DMS153 treated with DMSO at 0.1 percent for 48 hours (cell line): ENCODE results near the gene PTPRN2.

Source experiments
- DNase-seq: peaks from one replicate; lab custom pipeline; 2025; ENCODE audit not compliant: unreplicated experiment; lab: John Stamatoyannopoulos, UW

Gene PTPRN2

DNA sequence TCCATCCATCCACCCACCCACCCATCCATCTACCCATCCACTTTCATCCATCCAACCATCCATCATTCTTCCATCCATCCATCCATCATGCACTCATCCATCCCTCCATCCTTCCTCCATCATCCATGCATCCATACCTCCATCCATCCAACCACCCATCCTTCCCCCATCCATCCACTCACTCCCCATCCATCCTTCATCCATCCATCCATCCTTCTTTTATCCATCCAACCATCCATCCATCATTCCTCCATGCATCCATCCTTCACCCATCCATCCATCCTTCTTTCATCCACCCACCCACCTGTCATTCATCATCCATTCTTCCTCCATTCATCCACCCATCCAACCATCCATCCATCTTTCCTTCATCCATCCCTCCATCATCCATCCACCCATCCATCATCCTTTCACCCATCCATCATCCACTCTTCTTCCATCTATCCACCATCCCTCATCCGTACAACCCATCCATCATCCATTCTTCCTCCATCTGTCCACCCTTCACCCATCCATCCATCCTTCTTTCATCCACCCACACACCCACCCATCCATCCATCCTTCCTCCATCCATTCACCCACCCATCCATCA, 822.6 kb downstream of the PTPRN2 start:
- no peak for DNase-seq

DNA sequence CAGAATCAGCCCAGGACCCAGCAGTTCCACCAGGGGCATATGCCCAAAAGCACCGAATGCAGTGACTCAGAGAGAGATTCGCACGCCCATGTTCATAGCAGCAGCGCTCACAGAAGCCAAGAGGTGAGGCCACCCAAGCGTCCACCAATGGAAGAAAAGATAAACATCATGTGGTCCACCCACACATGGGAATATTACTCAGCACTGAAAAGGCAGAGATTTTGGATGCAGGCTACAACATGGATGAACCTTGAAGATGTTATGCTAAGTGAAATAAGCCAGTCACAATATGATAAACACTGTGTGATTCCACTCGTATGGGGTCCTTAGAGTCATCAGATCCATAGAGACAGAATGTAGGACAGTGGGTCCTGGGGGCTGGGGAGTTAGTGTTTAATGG, 823.4 kb downstream of the PTPRN2 start:
- DNase-seq, result no peak

DNA sequence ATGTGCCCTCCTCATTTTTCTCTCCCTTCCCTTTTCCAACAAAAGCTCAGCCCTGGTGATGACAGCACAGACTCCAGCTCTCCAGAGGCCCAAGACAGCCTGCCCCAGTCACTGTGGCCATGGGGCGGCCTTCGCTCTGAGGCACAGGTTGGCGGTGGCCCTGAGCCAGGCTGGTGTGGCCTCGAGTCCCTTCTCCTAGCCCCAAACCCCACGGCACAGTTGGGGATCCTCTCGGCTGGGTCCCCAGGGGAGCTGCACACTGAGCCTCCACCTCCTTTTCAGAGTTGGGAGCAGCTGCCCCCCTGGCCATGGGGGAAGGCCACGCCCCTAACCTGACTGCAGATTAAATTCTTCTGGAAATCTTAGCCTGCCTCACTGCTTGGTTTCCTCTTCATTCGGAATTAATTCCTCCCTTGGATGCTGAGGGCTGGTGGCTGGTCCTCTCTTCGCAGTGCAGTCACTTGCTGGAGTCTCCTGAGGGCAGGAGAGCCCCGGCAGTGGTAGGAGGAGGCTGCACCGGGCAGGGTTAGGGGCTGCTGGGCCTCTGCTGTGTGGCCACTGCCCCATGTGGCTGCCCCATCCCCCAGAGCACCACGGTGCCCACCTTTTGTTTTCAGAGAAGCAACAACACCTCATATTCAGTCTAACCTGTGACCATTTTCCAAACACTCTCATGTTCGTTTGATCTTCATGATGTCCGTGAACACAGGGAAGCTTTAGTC, 824.2 kb downstream of the PTPRN2 start:
- DNase-seq, result no peak

DNA sequence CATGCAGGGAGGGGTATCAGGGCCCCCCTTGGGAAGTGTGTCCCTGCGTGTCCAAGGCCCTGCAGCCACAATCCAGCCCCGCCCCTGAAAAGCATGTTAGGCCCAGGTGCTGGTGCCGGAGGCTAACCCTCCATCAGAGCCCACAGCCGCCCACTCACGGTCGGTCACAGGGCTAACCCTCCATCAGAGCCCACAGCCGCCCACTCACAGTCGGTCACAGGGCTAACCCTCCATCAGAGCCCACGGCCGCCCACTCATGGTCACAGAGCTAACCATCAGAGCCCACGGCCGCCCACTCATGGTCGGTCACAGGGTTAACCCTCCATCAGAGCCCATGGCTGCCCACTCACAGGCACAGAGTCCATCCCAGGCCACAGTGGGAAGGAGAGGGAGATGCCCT, 824.8 kb downstream of the PTPRN2 start:
- DNase-seq, result no peak

DNA sequence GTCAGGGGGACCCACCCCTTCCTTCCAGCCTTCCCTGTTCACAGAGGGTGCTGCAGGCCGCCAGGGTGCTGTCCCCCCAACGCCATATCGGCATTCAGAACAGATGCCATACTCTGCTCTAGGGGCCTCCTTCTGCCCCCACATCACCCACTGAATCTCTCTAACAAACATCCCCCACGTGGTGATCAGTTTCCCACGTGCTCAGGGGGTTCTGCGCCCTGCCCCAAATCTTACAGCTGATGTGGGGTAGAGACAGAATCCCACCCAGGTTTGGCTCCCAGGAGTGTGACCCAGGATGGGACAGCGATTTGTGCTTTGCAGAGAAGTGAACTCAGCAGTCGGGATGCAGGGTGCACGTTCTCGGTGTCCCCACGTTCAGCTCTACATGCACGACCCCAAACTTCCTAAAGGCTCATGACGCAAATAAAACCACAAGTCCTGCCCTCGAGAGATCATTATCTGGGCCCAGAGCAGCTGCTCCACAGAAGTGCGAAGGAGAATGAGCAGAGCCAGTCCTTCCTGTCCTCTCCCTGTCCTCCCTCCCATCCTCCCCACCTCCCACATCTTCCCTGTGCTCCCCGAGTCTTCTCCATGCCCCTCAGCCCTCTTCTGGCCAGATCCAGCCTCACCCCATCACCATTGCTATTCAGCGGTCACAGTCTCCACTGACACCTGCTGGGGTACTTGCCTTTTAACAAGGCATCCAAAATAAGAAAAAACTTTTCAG, 827.5 kb downstream of the PTPRN2 start:
- no peak for DNase-seq

DNA sequence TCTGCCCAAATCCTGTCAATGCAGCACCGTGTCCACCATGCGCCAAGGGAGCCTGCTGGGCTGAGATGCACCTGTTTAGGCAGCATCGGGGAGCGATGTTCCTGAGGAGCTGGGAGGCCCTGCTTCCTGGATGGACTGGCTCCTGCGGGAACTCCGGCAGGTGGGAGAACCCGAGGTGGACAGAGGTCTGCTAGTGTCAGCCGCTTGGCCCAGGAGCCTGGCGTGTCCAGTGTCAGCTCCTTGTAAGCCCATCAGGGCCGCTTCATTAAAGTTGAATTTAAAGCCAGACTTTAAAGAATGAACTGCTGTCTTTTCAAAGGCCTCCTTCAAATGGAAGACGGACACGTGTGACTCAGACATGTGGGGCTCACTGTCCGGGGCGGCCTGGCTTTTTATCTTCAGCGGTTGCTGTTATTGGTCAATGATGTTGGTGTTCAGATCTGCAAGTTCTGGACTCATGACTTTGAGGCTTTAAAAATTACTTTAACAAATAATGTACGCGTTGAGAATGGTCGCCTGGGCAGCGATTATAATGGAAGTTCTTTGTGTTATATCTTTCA, 828.3 kb downstream of the PTPRN2 start:
- DNase-seq, result no peak

DNA sequence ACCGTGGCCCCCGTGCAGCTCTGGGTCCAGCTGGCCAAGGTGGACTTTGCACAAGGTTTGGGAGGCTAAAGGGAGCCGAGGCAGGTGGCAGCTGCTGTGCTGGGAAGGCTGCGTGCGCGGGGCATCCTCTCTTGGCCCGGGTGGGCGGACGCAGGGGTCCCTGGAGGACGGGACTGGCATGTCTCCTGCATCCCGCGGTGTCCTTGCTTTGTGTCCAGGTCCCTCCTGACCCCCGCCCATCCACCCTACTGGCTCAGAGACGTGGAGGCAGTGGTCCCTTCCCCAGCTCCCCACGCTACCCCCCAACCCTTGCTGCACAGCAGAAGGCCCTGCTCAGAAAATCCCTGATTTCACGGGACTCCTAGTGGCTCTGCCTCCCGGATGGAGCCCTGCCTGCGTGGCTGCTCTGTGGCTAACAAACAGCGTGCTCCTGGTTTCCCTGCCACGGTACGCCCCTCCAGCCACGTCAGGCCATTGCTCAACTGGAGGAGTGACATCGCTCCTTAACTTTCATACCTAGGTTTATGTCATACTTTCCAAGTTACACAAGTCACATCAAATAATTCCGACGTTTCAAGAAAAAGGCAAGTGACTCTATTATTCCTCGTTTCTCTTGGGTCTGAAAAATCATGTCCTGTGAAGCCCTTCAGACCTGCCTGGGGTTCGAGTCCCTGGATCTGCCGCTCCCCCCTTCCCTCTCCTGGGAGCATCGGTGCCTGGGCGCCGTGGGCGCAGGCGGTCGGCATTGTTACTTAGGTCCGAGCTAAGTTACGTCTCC, 829.0 kb downstream of the PTPRN2 start:
- no peak for DNase-seq

DNA sequence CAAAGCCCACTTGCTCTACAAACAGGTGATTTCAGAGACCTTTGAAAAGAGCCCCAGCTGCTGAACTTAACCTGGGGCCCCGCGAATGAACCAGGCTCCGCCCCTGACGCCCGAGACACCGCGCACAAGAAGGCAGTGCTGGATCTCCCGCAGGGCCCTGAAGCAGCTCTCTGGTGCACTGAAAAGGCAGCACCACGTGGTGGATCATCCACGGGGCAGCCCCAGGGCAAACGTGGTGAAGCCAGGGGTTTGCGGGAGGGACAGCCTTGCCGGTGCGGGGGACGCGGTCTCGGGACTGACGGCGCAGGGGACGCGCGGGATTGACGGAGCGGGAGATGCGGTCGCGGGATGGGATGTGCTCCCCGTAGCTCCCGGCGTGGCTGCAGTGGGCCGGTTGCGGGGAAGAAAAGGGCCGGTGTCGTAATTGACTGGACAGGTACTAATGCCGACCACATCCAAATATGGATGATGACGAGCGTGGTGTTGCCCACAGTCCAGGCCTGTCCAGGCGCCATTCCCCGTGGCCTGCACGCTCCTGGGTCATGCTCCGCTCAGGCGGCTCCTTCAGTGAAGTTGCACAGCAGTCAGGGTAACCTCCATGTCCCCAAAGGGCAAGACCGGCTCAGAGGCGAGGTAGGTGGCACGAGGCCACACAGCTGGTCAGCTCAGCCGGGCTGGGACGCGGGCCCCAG, 829.7 kb downstream of the PTPRN2 start:
- DNase-seq, result no peak

DNA sequence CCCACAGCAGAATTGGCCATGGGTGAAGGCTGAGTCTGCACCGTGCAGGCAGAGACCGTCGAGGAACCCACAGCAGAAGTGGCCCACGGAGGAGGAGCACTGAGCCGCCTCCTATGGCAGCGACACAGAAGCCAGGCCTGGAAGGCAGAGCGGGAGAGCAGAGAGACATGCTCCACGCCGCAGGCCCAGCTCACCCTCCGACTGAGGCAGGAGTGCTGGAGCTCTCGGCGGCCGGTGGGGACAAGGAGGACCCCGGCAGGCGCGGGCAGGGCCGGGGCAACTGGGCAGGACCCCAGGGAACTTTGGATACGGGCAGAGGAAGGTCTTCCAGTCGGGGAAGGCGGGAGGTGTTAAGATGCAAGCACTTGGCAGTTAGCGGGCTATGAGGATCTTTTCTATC, 830.4 kb downstream of the PTPRN2 start:
- no peak for DNase-seq

DNA sequence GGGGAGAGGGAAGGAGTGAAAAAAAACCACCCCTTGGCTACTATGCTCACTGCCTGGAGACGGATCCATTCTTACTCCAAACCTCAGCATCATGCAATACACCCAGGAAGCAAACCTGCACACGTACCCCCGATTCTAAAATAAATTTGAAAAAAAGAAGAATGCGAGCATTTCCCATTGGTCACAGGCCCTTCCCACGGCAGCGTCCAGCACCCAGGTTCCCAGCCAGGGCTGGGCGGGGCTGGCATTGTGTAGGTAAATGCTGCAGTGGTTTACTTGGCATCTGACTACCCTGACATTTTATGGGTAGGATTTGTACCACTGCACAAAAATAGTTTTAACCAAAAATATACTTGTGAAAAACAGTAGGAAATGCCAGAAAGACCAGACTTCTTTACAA, 831.9 kb downstream of the PTPRN2 start:
- DNase-seq, result no peak

DNA sequence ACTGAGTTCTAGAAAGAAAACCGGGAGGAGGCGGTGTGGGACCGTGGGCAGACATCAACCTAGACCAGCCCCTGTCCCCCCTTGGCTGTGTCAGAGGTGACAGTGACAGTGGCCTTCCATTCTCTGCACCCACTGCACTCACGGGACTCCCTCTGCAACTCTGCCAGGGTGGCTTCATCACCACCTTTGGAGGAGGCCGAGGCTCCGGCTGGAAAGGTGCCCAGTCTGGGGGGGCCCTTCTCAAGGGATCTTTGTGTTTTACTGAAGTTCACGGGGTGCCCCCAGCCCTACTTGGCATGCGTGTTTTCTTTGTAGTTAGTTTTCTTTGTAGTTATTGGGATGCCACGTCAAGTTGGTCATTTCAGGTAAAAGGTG, 833.2 kb downstream of the PTPRN2 start:
- DNase-seq, result no peak

DNA sequence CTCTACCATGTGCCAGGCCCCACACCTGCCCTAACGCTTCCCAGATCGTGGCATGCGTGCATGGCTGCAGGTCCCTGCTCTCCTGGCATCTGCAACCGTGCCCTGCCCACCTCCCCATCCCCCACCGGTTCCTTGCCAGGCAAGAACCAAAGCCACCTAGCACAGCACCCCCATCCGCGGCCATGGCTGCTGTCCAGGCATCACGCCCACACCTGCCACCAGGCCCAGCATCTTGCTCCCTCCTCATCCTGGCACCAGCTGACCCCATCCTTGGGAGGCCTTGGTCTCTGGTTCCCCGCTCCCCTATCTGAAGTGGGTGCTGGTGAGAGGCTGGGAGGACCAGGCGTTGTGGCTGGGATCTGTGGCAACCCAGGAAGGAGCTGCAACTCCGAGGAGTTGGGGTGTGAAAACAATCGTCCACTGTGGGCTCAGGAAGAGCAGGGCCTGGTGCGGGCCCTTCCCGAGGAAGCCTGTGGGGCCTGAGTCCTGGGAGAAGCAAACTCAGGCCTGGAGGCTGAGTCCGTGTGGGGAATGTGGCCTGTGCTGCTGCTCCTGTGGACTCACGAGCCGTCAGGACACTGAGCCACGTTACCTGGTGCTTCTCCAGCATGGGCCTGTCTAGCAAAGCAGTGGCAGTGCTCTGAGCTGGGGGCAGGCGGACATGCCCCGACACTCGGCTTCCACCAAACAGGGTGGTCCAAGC, 833.8 kb downstream of the PTPRN2 start:
- no peak for DNase-seq

DNA sequence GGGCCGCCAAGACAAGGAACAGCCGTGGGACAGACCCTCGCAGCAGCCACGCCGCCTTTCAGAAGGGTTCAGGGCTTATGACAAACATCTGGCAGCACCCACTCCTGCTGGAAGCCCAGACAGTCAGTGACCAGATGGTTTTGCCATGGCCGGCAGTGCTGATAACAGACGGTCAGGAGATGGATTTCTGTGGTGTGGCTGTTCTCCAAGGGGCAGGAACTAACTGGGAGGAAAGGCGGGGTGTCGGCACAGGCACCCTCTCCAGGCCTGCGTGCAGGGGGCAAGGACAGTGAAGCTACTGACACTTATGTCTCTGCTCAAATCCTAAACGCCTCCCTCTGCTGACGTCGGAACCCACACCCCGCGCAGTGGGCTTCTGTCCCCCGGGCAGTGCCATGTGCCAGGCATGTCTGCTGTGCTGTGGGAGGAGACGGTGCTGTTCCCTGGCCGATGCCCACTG, 834.8 kb downstream of the PTPRN2 start:
- DNase-seq, result no peak

DNA sequence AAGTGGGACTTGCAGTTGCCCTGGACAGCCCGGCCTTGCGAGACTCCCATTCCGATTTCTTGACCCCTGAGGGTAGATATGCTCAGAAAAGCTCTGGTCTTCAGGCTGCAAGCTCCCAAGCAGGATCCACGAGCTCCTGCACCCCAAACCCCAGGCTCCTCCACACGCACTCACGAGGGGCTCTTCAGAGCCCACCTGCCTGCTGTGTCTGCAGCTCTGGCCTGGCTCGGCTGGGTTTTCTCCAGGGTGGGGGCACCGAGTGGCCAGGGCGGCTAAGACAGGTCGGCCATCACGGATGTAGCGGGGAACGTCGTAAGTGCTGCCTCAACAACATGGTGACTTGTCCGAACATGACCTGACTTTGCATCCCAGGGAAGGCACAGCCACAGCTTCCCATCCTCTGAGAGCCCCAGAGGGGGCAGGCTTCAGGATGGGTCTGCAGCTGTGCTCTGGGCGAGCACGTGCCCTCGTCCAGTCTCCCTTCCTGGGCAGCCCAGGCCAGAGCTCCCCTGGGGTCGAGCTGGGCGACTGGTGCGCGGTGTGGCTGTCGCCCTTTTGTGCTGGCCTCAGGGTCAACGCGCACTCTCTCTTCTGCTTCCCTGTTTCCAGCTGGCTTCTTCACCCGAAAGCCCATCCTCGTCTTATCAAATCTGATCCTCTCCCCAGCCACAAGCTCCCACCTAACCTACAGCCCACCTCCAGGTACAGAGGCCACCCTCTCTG, 835.5 kb downstream of the PTPRN2 start:
- no peak for DNase-seq

DNA sequence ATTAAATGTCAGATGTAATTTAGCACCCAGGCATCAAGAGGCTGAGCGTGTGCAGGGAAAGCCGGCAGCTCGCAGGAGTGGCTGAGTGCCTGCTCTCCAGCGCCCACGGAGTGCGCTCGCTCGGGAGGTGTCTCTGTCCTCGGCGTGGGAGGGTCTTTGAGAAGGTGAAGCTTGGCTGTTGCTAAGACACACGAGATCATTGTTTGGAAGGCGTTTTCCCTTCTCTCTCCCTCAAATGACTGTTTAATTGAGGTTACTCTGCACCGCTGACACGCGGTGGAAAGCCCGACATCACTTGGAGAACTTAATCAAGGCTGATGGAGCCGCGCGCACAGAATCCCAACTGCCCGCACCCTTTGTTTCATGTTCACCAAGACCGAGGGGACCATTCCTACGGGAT, 836.2 kb downstream of the PTPRN2 start:
- peak; percentile 1 for DNase-seq

DNA sequence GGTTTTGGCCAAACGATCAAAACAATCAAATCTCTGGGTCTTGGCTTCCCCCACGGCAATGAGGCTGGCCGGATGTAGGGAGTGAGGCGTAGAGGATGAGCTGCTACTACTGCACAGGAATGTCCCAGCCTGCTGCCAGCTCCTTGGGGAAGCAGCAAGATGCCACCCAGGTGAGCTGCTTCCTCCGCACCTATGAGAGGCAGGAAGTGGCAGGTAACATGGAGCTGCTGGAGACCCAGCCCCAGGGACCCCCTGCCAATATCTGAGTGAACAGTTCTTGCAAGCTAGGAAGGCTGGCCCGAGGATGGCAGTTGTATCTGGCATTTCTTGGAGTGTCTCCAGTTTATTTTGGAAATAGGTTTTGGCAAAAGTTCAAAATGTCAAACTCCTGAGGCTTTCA, 837.3 kb downstream of the PTPRN2 start:
- no peak for DNase-seq

DNA sequence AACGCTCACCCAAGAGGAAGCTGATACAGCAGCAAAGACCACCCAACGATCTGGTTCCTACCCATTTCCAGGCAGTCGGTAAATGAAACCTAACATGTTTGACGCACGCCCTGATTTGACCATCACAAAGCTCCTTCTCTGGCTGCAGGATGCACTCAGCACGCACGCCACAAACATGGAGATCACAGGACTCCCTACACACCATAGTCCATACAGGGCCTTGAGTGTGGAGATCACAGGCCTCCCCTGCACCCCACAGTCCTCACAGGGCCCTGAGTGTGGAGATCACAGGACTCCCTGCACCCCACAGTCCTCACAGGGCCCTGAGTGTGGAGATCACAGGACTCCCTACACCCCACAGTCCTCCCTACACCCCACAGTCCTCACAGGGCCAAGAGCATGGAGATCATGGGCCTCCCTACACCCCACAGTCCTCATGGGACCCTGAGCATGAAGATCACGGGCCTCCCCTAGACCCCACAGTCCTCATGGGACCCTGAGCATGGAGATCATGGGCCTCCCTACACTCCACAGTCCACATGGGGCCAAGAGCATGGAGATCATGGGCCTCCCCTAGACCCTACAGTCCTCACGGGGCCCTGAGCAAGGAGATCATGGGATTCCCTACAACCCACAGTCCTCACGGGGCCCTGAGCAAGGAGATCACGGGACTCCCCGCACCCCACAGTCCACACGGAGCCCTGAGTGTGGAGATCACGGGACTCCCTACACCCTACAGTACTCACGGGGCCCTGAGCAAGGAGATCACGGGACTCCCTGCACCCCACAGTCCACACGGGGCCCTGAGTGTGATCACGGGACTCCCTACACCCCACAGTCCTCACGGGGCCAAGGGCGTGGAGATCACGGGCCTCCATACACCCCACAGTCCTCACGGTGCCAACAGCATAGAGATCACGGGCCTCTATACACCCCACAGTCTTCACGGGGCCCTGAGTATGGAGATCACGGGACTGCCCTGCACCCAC, 841.6 kb downstream of the PTPRN2 start:
- no peak for DNase-seq
